ENCODE results near the gene GFRAL. TPM values are rescaled to one million over a fixed set of nuclear protein-coding genes. Genes with fewer than 3 reads are reported as not detected.
A peak's percentile ranks its signal among the peaks of the same experiment; 100 is the strongest.

GFRAL gene
- total and polyA plus RNA-seq, 2 donors, result 0.05 TPM; not detected in 1

DNA sequence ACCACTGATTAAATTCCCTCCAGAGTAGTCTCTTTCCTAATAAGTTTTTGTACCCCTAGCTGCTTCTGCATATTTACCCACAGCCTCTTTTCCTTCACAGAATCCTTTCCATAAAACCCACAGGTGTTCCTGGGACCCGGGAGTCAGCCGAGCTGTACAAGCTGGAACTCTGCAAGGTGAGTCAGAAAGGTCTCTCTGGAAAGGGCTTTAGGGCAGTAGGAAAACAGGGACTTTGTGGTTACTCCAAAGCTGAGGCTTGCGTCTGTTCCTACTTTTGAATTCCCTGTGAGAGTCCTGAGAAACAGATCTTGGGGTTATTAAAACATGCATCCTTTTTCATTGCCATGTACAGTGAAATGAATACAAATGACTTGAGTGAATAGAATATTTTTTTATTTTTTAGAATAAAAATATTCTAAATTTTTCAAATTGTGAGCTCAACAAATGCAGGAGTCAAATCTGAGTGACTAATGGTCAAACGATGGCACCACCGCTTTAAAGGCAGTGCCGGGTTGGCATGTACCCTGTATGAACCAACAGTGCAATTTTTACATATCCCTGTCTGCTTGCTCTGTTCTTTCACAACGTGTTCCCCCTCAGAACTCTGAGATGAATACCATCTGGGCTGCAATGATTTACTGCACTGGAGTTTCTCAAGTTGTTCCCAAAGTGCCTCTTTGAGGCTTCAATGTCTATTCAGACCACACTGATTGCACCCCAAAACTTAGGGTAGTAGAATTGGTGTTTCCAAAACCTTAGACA lies 78.4 kb downstream of the GFRAL start:
- no peak for DNase-seq (ENCODE audit: low read depth in 6 of 9, low spot score in 9 of 9)
- Histone ChIP-seq H3K27me3 (ENCODE audit: control insufficient read depth in 2 of 2, insufficient read depth in 1 of 2, low read length in 1 of 2) (no peaks in the 10 kb centered on the region), H3K4me3 (ENCODE audit: low read length in 2 of 2) (no peak overlapping the region), H3K4me1 (ENCODE audit: control insufficient read depth in 2 of 2, insufficient read depth in 2 of 2, low read length in 2 of 2) (no peaks in the 10 kb centered on the region), H3K9me3 (ENCODE audit: control insufficient read depth in 2 of 2, insufficient read depth in 1 of 2, low read length in 1 of 2) (no peaks in the 10 kb centered on the region), H3K27ac (ENCODE audit: low read depth in 1 of 2, low read length in 1 of 2) (no peak overlapping the region), H3K36me3 (ENCODE audit: control insufficient read depth in 2 of 2, insufficient read depth in 2 of 2, low read length in 1 of 2) (no peaks in the 10 kb centered on the region)
- WGBS, result 85% methylated on average over 7 of the region's 7 CpGs

DNA sequence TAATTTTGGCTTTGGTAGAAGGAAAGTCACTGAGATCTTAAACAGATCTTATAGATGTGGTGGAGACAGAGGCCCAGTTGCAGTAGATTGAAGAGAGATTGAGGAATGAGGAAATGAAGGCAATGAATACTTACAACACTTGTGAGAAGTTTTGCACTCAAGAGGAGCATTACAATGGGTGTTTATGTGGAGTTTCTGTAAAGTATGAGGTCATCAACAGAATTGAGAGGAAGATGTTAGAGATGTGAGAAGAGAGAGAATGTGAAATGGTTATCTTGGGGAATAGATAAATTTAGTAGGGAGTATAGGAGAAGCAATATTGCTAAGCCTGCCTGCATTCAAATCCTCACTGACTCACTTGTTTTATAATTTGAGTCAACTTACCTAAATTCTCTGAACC lies 83.4 kb downstream of the GFRAL start:
- Histone ChIP-seq H3K4me3 (ENCODE audit: low read length in 2 of 2) (no peak overlapping the region), H3K36me3 (ENCODE audit: control insufficient read depth in 2 of 2, insufficient read depth in 2 of 2, low read length in 1 of 2) (no peaks in the 10 kb centered on the region), H3K27ac (ENCODE audit: low read depth in 1 of 2, low read length in 1 of 2) (no peak overlapping the region), H3K4me1 (ENCODE audit: control insufficient read depth in 2 of 2, insufficient read depth in 2 of 2, low read length in 2 of 2) (no peaks in the 10 kb centered on the region), H3K27me3 (ENCODE audit: control insufficient read depth in 2 of 2, insufficient read depth in 1 of 2, low read length in 1 of 2) (no peaks in the 10 kb centered on the region), H3K9me3 (ENCODE audit: control insufficient read depth in 2 of 2, insufficient read depth in 1 of 2, low read length in 1 of 2) (no peaks in the 10 kb centered on the region)
- no peak for DNase-seq (ENCODE audit: low read depth in 6 of 9, low spot score in 9 of 9)

DNA sequence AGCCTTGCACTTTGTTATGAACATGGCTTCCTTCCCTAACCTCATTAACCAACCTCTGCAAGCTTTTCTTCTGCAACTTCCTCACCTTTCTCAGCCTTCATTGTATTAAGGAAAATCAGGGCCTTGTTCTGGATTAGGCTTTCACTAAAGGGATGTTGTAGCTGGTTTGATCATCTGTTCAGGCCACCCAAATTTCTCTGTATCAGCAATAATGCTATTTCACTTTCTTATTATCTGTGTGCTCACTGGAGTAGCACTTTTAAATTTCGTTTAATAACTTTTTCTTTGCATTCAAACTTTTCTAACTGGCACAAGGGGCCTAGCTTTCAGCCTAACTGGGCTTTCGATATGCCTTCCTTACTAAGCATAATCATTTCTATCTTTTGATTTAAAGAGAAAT lies 96.7 kb downstream of the GFRAL start:
- DNase-seq (ENCODE audit: low read depth in 6 of 9, low spot score in 9 of 9), result no peak
- no peaks in the 10 kb centered on the region for H3K36me3 ChIP-seq (ENCODE audit: control insufficient read depth in 2 of 2, insufficient read depth in 2 of 2, low read length in 1 of 2)
- 71% methylated on average over 2 of the region's 2 CpGs for WGBS
- no peak overlapping the region for H3K4me3 ChIP-seq (ENCODE audit: low read length in 2 of 2)
- no peaks in the 10 kb centered on the region for H3K9me3 ChIP-seq (ENCODE audit: control insufficient read depth in 2 of 2, insufficient read depth in 1 of 2, low read length in 1 of 2)
- no peaks in the 10 kb centered on the region for H3K27me3 ChIP-seq (ENCODE audit: control insufficient read depth in 2 of 2, insufficient read depth in 1 of 2, low read length in 1 of 2)
- H3K4me1 ChIP-seq (ENCODE audit: control insufficient read depth in 2 of 2, insufficient read depth in 2 of 2, low read length in 2 of 2), result no peaks in the 10 kb centered on the region
- no peak overlapping the region for H3K27ac ChIP-seq (ENCODE audit: low read depth in 1 of 2, low read length in 1 of 2)

DNA sequence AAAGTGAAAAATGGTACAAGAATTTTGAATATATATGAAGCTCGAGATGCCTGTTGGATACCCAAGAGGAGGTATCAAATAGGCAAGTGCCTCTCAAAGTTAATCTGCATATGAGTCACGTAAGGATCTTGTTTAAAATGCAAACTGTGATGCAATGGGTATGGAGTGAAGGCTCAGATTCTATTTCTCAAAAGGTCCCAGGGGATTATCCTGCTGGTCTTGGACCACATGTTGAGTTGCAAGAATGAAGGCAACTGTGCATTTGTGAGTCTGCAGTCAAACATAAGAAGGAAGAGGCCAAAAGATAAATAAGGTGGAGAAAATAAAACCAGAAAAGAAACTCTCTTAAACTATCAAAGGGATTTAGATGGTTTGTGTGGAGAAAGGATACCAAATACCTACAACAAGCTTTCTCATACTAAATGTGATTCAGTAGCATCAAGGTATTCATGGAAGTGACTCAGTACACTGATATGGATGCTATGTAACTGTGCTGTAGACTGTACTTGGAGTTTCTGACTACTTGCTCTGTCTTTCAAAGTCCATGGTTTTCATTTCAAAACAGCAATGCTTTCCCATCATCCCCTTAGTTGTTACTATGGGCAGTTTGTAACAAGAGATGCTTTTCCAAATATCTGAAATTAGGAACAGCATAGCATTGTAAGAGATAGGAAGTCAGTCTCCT lies 106.3 kb downstream of the GFRAL start:
- Histone ChIP-seq H3K27me3 (ENCODE audit: control insufficient read depth in 2 of 2, insufficient read depth in 1 of 2, low read length in 1 of 2) (no peaks in the 10 kb centered on the region), H3K4me3 (ENCODE audit: low read length in 2 of 2) (no peak overlapping the region), H3K36me3 (ENCODE audit: control insufficient read depth in 2 of 2, insufficient read depth in 2 of 2, low read length in 1 of 2) (no peaks in the 10 kb centered on the region), H3K9me3 (ENCODE audit: control insufficient read depth in 2 of 2, insufficient read depth in 1 of 2, low read length in 1 of 2) (no peaks in the 10 kb centered on the region), H3K4me1 (ENCODE audit: control insufficient read depth in 2 of 2, insufficient read depth in 2 of 2, low read length in 2 of 2) (no peaks in the 10 kb centered on the region), H3K27ac (ENCODE audit: low read depth in 1 of 2, low read length in 1 of 2) (no peak overlapping the region)
- WGBS, result 77% methylated on average over 2 of the region's 2 CpGs
- DNase-seq (ENCODE audit: low read depth in 6 of 9, low spot score in 9 of 9), result no peak

DNA sequence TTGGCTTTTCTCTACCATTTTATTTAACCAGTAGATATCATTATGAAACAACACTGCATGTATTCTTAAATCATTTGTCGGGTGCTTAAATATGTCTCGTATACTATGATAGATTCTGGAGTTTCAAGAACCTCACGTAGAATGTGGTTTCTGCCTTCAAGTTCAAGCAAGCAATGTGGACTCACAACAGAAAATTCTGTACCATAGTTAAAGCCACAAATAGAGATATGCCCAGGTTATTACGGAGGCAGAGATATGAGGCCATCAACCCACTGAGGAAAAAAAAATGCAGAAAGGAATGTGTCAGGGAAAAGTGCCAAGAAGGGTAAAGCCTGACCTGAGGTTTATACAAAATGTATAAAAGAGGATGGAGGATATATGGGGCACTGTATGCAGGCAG lies 109.9 kb downstream of the GFRAL start:
- Histone ChIP-seq H3K36me3 (ENCODE audit: control insufficient read depth in 2 of 2, insufficient read depth in 2 of 2, low read length in 1 of 2) (no peaks in the 10 kb centered on the region), H3K27me3 (ENCODE audit: control insufficient read depth in 2 of 2, insufficient read depth in 1 of 2, low read length in 1 of 2) (no peaks in the 10 kb centered on the region), H3K9me3 (ENCODE audit: control insufficient read depth in 2 of 2, insufficient read depth in 1 of 2, low read length in 1 of 2) (no peaks in the 10 kb centered on the region), H3K27ac (ENCODE audit: low read depth in 1 of 2, low read length in 1 of 2) (no peak overlapping the region), H3K4me1 (ENCODE audit: control insufficient read depth in 2 of 2, insufficient read depth in 2 of 2, low read length in 2 of 2) (no peaks in the 10 kb centered on the region), H3K4me3 (ENCODE audit: low read length in 2 of 2) (no peak overlapping the region)
- 92% methylated on average over 4 of the region's 4 CpGs for WGBS
- no peak for DNase-seq (ENCODE audit: low read depth in 6 of 9, low spot score in 9 of 9)

DNA sequence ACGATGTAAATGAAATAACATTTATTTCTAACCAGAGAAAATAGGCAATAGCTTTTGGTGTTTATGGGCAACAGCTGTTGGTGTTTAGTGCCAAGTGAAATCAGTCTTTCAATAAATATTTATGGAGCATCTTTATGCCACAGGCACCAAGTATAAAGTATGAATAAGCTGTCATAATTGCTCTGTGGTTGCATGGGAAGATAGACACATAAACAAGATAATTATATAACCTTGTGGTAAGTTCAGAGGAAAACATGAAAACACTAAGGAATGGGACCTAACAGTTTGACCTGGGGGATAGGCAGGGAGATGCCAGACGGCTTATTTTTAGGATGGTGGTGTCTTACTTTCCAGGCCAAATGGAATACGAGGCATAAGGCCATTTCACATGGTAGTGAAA lies 110.9 kb downstream of the GFRAL start:
- no peaks in the 10 kb centered on the region for H3K4me1 ChIP-seq (ENCODE audit: control insufficient read depth in 2 of 2, insufficient read depth in 2 of 2, low read length in 2 of 2)
- no peak for DNase-seq (ENCODE audit: low read depth in 6 of 9, low spot score in 9 of 9)
- WGBS, result 88% methylated on average over 3 of the region's 3 CpGs
- no peaks in the 10 kb centered on the region for H3K9me3 ChIP-seq (ENCODE audit: control insufficient read depth in 2 of 2, insufficient read depth in 1 of 2, low read length in 1 of 2)
- H3K4me3 ChIP-seq (ENCODE audit: low read length in 2 of 2), result no peak overlapping the region
- H3K27ac ChIP-seq (ENCODE audit: low read depth in 1 of 2, low read length in 1 of 2), result no peak overlapping the region
- no peaks in the 10 kb centered on the region for H3K36me3 ChIP-seq (ENCODE audit: control insufficient read depth in 2 of 2, insufficient read depth in 2 of 2, low read length in 1 of 2)
- no peaks in the 10 kb centered on the region for H3K27me3 ChIP-seq (ENCODE audit: control insufficient read depth in 2 of 2, insufficient read depth in 1 of 2, low read length in 1 of 2)

DNA sequence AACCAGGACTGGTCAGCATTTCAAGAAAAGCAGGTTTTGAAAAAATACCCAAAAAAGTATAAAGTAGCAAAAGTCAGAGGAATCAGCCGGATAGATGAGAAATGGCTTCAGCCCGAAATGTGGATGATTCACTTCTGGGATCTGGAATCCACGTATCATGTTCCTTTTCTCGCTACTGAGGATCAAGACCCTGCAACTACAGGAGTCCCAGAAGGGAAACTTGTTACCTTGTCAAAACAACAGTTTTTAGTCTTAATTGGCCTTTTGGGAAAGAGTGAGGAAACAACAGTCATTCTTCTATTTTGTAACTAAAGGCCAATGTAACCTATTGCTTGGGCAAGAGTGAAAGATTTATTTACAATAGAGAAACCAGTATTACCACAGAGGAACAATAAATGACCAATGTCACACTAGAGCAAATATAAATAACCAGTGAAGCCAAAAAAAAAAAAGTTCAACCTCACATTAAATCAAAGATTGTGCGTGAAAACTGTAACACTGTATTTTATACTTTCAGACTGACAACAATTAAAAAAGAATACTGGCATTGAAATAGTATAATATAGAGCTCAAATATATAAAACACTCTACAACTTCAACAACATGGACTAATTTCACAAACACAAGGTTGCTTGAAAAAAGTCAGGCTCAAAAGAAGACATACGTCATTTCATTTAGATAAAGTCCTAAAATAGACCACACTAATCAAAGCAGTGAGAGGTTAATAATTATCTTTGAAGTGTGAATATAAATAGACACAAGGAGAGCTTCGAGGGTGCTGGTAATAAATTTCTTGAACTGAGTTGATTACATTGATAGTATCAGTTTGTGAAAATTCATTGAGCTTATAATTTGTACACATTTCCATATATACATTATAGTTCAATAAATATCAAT lies 116.2 kb downstream of the GFRAL start:
- no peak overlapping the region for H3K27ac ChIP-seq (ENCODE audit: low read depth in 1 of 2, low read length in 1 of 2)
- no peak for DNase-seq (ENCODE audit: low read depth in 6 of 9, low spot score in 9 of 9)
- WGBS, result 79% methylated on average over 7 of the region's 7 CpGs
- no peak overlapping the region for H3K4me3 ChIP-seq (ENCODE audit: low read length in 2 of 2)
- H3K4me1 ChIP-seq (ENCODE audit: control insufficient read depth in 2 of 2, insufficient read depth in 2 of 2, low read length in 2 of 2), result no peaks in the 10 kb centered on the region
- no peaks in the 10 kb centered on the region for H3K27me3 ChIP-seq (ENCODE audit: control insufficient read depth in 2 of 2, insufficient read depth in 1 of 2, low read length in 1 of 2)
- no peaks in the 10 kb centered on the region for H3K36me3 ChIP-seq (ENCODE audit: control insufficient read depth in 2 of 2, insufficient read depth in 2 of 2, low read length in 1 of 2)
- H3K9me3 ChIP-seq (ENCODE audit: control insufficient read depth in 2 of 2, insufficient read depth in 1 of 2, low read length in 1 of 2), result no peaks in the 10 kb centered on the region

DNA sequence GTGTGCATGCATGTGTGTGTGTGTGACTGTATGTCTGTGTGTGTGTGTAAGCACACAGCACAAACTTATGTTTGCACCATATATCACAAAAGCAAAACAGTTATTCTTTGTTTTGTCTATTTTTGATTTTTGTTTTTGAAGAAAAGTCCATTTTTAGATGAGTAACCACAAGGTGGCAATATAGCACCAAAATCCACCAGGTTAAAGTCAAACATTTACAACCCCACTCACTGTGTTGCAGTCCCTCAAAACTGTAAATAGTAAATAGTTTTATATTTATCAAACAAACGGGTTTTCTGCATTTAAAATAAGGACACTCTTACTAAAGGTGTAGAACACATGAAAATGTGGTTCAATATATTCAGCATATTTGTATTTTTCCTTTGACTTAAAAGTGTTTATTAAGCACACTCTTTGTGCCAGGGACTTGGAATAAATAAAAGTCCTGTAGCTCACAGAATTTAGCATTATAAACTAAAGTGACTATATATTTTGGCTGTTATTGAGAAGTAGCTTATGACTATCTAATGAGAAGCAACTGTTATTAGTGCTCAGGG lies 118.5 kb downstream of the GFRAL start:
- Histone ChIP-seq H3K36me3 (ENCODE audit: control insufficient read depth in 2 of 2, insufficient read depth in 2 of 2, low read length in 1 of 2) (no peaks in the 10 kb centered on the region), H3K4me1 (ENCODE audit: control insufficient read depth in 2 of 2, insufficient read depth in 2 of 2, low read length in 2 of 2) (no peaks in the 10 kb centered on the region), H3K27ac (ENCODE audit: low read depth in 1 of 2, low read length in 1 of 2) (no peak overlapping the region), H3K4me3 (ENCODE audit: low read length in 2 of 2) (no peak overlapping the region), H3K27me3 (ENCODE audit: control insufficient read depth in 2 of 2, insufficient read depth in 1 of 2, low read length in 1 of 2) (no peaks in the 10 kb centered on the region), H3K9me3 (ENCODE audit: control insufficient read depth in 2 of 2, insufficient read depth in 1 of 2, low read length in 1 of 2) (no peaks in the 10 kb centered on the region)
- peak in 1 of 9 donors; percentile 0 for DNase-seq (ENCODE audit: low read depth in 6 of 9, low spot score in 9 of 9)
- WGBS, result 1% methylated on average over 1 of the region's 1 CpG

DNA sequence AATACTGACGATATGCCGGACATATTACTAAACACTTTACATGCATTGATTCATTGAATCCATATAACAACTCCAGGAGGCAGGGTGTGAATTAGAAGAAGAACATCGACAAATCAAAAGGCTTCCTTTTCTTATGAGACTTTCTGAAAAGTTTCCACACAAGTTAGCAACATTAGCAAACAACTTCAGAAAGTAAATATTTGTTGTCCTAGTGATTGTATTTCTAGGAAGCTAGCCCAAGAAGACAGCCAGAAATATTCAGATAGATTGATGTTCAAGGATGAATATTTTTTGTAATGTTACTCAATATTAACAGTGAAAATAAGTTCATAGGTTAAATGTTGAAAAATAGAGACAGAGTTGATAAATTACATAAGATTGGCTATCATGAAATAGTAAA lies 120.6 kb downstream of the GFRAL start:
- DNase-seq (ENCODE audit: low read depth in 6 of 9, low spot score in 9 of 9), result no peak
- Histone ChIP-seq H3K27me3 (ENCODE audit: control insufficient read depth in 2 of 2, insufficient read depth in 1 of 2, low read length in 1 of 2) (no peaks in the 10 kb centered on the region), H3K4me1 (ENCODE audit: control insufficient read depth in 2 of 2, insufficient read depth in 2 of 2, low read length in 2 of 2) (no peaks in the 10 kb centered on the region), H3K4me3 (ENCODE audit: low read length in 2 of 2) (no peak overlapping the region), H3K36me3 (ENCODE audit: control insufficient read depth in 2 of 2, insufficient read depth in 2 of 2, low read length in 1 of 2) (no peaks in the 10 kb centered on the region), H3K27ac (ENCODE audit: low read depth in 1 of 2, low read length in 1 of 2) (no peak overlapping the region), H3K9me3 (ENCODE audit: control insufficient read depth in 2 of 2, insufficient read depth in 1 of 2, low read length in 1 of 2) (no peaks in the 10 kb centered on the region)
- 94% methylated on average over 3 of the region's 3 CpGs for WGBS

Data from thymus (tissue), 11 donors.